HUES64 (cell line): Measurements from ENCODE around the gene FHIP1B.

Experiments used
- H3K27ac ChIP-seq: 2 replicates; pipeline ENCODE4 v1.7.0; 2013; ENCODE audit warnings: low read depth, low read length, inconsistent platforms
- H3K27me3 ChIP-seq: 2 replicates; pipeline ENCODE4 v1.6.1; 2013; ENCODE audit warnings: mild to moderate bottlenecking, low read length; ENCODE audit not compliant: insufficient read depth
- H3K36me3 ChIP-seq: 2 replicates; pipeline ENCODE4 v1.6.1; 2013; ENCODE audit warnings: mild to moderate bottlenecking, low read length; ENCODE audit not compliant: insufficient read depth
- H3K4me1 ChIP-seq: 2 replicates; pipeline ENCODE4 v1.6.1; 2013; ENCODE audit warnings: mild to moderate bottlenecking, low read length, moderate library complexity; ENCODE audit not compliant: insufficient read depth
- H3K4me3 ChIP-seq: 2 replicates; pipeline ENCODE4 v1.5.1; 2013; ENCODE audit warnings: mild to moderate bottlenecking, low read length, moderate library complexity
- H3K9ac ChIP-seq: 2 replicates; pipeline ENCODE4 v1.6.1; 2013; ENCODE audit warnings: mild to moderate bottlenecking, low read depth, low read length
- H3K9me3 ChIP-seq: 2 replicates; pipeline ENCODE4 v1.6.1; 2013; ENCODE audit warnings: low read depth, low read length; ENCODE audit not compliant: insufficient read depth
- WGBS: fragments of 150-250, 120-280 bp; methylation state at CpG from one replicate; pipeline ENCODE4 v1.1.7; 2013; ENCODE audit warnings: missing lambda C conversion rate; 5-methylcytosine and 5-hydroxymethylcytosine counted together

Gene FHIP1B

DNA sequence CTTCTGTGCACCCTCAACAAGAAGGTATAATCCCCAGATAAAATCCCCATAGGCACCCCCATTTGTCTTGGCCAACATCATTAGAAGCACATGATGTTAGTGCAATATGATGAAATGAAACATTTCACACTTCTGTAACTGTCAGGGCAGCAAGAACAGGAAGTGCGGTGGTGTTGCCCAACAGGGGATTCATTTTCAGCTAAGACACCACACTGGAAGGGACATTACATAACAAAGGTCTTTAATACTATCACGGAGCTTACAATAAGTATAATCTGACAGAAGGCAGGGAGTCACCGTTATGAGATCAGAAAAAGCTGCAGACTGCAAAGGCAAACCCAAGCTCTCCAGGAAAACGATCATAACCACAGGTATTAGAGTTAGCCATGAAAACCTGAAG is 33.5 kb downstream of the FHIP1B start:
- Histone ChIP-seq H3K27ac (no peak overlapping the region), H3K36me3 (no peaks in the 10 kb centered on the region), H3K9ac (no peak overlapping the region), H3K4me1 (no peaks in the 10 kb centered on the region), H3K4me3 (no peak overlapping the region), H3K9me3 (no peaks in the 10 kb centered on the region), H3K27me3 (no peaks in the 10 kb centered on the region)
- 79% methylated on average over 4 of the region's 4 CpGs for WGBS

DNA sequence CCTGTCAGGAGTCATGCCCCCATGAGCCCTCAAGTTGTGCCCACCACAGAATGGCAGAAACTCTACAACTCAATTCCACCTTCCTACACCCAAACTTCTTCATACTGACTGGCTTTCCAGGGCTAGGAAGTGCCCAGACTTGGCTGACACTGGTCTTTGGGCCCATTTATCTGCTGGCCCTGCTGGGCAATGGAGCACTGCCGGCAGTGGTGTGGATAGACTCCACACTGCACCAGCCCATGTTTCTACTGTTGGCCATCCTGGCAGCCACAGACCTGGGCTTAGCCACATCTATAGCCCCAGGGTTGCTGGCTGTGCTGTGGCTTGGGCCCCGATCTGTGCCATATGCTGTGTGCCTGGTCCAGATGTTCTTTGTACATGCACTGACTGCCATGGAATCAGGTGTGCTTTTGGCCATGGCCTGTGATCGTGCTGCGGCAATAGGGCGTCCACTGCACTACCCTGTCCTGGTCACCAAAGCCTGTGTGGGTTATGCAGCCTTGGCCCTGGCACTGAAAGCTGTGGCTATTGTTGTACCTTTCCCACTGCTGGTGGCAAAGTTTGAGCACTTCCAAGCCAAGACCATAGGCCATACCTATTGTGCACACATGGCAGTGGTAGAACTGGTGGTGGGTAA is 35.1 kb downstream of the FHIP1B start, which contains the start of gene OR52W1:
TSS of gene OR52W1 (plus strand) at position 51 of the 637 bp plus-strand sequence. CDS start at position 51, 0 bp downstream.
- Histone ChIP-seq H3K4me1 (no peaks in the 10 kb centered on the region), H3K4me3 (no peak within 1 kb of the TSS), H3K27me3 (no peaks in the 10 kb centered on the region), H3K9ac (no peak within 1 kb of the TSS), H3K36me3 (no peaks in the 10 kb centered on the region), H3K9me3 (no peaks in the 10 kb centered on the region), H3K27ac (no peak within 1 kb of the TSS)
- 96% methylated on average over 5 of the region's 5 CpGs for WGBS

DNA sequence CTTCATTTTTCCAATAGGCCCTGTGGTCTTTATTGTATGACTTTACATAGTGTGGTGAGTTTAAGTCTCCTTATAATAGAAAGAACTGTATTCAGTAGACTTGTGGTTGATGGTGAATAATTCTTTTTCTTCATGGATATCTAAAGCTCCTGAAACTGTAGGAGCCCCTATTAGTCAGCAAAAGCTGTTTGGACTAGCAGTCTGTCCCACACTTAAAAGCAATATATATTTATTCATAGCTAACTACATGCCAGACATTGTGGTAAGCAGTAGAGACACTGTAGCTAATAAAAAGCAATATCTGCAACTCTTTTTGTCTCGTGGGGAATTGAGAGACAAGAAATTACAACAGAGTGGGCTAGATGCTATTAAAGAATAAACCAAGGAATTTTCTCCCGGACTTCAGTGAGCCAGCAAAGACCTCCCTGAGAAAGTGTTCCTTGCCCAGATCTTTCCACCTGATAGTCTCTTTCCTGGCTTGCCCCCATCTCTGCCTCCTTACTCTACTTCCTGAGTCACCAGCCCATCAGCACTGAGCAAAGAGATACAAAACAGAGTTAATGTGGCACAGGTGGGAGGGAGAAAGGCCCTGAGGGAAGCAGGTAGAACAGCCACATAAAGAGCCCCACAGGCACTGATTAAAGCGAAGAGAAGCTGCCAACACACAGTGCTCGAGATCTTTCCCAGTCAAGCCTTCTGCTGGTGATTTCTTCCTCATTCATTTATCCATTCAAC is 36.8 kb downstream of the FHIP1B start:
- no peaks in the 10 kb centered on the region for H3K9me3 ChIP-seq
- H3K36me3 ChIP-seq, result no peaks in the 10 kb centered on the region
- no peaks in the 10 kb centered on the region for H3K4me1 ChIP-seq
- no peaks in the 10 kb centered on the region for H3K27me3 ChIP-seq
- 84% methylated on average over 4 of the region's 4 CpGs for WGBS
- H3K27ac ChIP-seq, result no peak overlapping the region
- H3K9ac ChIP-seq, result no peak overlapping the region
- no peak overlapping the region for H3K4me3 ChIP-seq

DNA sequence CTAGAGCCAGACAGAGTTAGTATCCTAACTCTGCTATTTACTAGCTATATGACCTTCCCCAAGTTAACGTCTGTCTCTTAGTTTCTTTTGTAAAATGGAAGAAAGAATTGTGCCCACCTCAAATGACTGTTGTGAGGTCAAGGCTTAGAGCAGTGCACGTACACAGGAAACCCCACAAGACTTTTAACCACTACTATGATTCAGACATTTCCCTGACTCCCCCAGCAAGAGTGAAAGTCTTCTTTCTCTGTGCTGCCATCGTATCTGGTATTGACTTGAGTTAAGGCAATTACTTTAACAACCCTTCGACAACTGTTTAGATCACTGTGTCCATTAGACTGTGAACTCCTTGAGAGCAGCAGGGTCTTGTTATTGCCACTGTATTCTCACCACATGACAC is 38.0 kb downstream of the FHIP1B start:
- no peak overlapping the region for H3K9ac ChIP-seq
- WGBS, result 64% methylated on average over 3 of the region's 4 CpGs
- H3K9me3 ChIP-seq, result no peaks in the 10 kb centered on the region
- no peak overlapping the region for H3K4me3 ChIP-seq
- no peaks in the 10 kb centered on the region for H3K36me3 ChIP-seq
- no peaks in the 10 kb centered on the region for H3K4me1 ChIP-seq
- no peak overlapping the region for H3K27ac ChIP-seq
- no peaks in the 10 kb centered on the region for H3K27me3 ChIP-seq

DNA sequence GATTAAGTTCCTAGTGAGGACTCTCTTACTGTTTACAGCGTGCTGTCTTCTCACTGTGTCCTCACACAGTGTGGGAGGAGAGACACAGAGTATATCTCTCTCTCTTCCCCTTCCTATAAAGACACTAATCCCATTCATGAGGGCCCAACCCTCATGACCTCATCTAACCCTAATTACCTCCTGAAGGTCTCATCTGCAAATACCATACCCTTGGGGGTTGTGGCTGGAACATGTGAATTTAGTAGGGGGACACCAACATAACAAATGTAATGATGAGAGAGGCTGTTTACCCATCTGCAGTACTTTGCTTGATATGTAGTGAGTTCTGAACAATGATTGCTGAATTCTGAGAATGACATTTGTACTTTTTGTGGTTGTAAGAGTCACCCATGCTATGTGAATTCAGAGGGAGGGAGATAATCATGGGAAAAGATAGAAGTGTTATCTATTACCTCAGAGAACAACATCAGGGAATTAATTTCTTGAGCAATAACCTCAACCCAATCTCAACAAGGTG is 40.3 kb downstream of the FHIP1B start:
- Histone ChIP-seq H3K27ac (no peak overlapping the region), H3K9ac (no peak overlapping the region), H3K36me3 (no peaks in the 10 kb centered on the region), H3K4me3 (no peak overlapping the region), H3K4me1 (no peaks in the 10 kb centered on the region), H3K27me3 (no peaks in the 10 kb centered on the region), H3K9me3 (no peaks in the 10 kb centered on the region)
- WGBS, result 100% methylated on average over 1 of the region's 1 CpG

DNA sequence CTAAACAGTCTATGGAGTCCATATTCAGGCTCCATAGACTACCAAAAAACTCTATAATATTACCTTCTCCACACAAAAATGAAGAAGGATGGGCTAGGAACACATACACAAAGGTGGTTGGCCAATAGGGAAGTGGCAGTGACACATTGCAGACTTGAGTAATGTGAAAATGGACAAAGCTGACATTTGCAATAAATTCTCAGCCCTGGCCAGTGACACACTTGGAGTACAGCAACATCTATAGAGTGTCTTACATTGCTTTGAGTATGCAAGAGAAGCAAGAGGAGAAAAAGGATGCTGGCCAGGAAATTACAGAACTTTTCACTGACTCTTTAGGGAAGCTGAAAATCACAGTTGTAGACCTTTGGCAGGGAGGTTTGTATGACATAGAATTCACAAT is 42.7 kb downstream of the FHIP1B start:
- H3K4me3 ChIP-seq, result no peak overlapping the region
- H3K27me3 ChIP-seq, result no peaks in the 10 kb centered on the region
- no peaks in the 10 kb centered on the region for H3K36me3 ChIP-seq
- no peak overlapping the region for H3K27ac ChIP-seq
- no peak overlapping the region for H3K9ac ChIP-seq
- no peaks in the 10 kb centered on the region for H3K9me3 ChIP-seq
- no peaks in the 10 kb centered on the region for H3K4me1 ChIP-seq

DNA sequence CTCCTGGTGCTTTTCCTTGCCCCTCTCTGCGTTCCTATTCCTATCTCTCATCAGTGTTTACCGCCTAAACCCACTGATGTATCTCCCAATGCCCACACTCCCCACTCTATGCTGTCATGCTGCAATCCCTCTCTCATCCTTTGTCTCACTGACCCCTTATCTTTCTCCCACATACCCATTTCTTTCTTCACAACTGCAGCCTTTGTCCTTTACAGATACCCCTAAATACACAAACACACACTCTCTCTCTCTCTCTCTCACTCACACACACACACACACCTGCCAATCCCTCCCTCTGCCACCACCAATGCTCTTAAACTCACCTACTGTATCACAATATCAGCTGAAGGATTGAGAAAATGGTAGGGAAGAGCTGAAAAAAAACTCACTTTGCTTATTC is 59.0 kb downstream of the FHIP1B start:
- no peak overlapping the region for H3K4me3 ChIP-seq
- no peaks in the 10 kb centered on the region for H3K27me3 ChIP-seq
- no peak overlapping the region for H3K27ac ChIP-seq
- WGBS, result 79% methylated on average over 2 of the region's 2 CpGs
- H3K9me3 ChIP-seq, result peaks cover 3% of the 10 kb centered on the region; the same call in 1 of the 2 replicates
- H3K36me3 ChIP-seq, result no peaks in the 10 kb centered on the region
- no peaks in the 10 kb centered on the region for H3K4me1 ChIP-seq
- no peak overlapping the region for H3K9ac ChIP-seq

DNA sequence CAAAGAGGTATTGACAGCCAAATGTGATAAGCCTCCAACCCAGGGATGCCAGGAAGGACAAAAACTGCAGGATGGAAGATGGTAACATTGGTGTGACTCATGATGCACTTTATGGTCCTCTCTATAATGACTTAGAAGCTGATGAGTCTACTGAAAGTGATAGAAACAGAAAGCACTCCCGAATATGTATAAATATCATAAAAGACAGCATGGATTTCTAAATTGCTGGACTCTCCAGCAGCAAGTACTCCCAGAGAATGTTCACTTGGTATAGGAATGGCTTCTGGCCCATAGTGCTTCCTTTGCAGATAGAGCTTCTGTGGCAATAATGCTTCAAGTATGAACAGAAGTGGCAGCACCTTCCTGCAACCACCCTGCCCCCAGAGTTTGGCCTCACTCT is 64.2 kb downstream of the FHIP1B start, which contains the start of gene OR52B2:
TSS of gene OR52B2 (minus strand) at position 101 of the 400 bp plus-strand sequence. CDS start at position 101, 0 bp downstream.
- H3K36me3 ChIP-seq, result no peaks in the 10 kb centered on the region
- no peaks in the 10 kb centered on the region for H3K9me3 ChIP-seq
- H3K27me3 ChIP-seq, result no peaks in the 10 kb centered on the region
- H3K4me1 ChIP-seq, result no peaks in the 10 kb centered on the region
- no peak within 1 kb of the TSS for H3K9ac ChIP-seq
- no peak within 1 kb of the TSS for H3K4me3 ChIP-seq
- no peak within 1 kb of the TSS for H3K27ac ChIP-seq
- 83% methylated on average over 1 of the region's 1 CpG for WGBS
